SK-N-SH treated with all-trans-retinoic acid at 6 μM for 48 hours (cell line): ENCODE data around the gene MYO7A.

Experiments used
- BACH2 ChIP-seq: fragments of 250-450 bp; sonication (Bioruptor Pico); IDR thresholded peaks from 2 replicates; pipeline ENCODE4 v1.9.0; 2021; ENCODE audit warnings: mild to moderate bottlenecking, borderline replicate concordance
- CREB5 ChIP-seq: fragments of 250-450 bp; sonication (Bioruptor Pico); IDR thresholded peaks from 2 replicates; pipeline ENCODE4 v1.5.1; 2020; ENCODE audit warnings: low read depth, mild to moderate bottlenecking, moderate library complexity
- ESRRG ChIP-seq: fragments of 250-450 bp; sonication (Bioruptor Pico); IDR thresholded peaks from 2 replicates; pipeline ENCODE4 v1.6.1; 2021; ENCODE audit warnings: mild to moderate bottlenecking
- ISL1 ChIP-seq: fragments of 250-450 bp; sonication (Bioruptor Pico); IDR thresholded peaks from 2 replicates; pipeline ENCODE4 v2.1.2; 2022; ENCODE audit warnings: mild to moderate bottlenecking, moderate library complexity
- OSR1 ChIP-seq: fragments of 250-450 bp; sonication (Bioruptor Pico); IDR thresholded peaks from 2 replicates; pipeline ENCODE4 v1.8.0; 2022; ENCODE audit warnings: moderate library complexity, mild to moderate bottlenecking, inconsistent platforms
- SNAI2 ChIP-seq: fragments of 250-450 bp; sonication (Bioruptor Pico); IDR thresholded peaks from 2 replicates; pipeline ENCODE4 v1.5.0; 2020; ENCODE audit warnings: mild to moderate bottlenecking, moderate library complexity
- TSHZ2 ChIP-seq: fragments of 250-450 bp; sonication (Bioruptor Pico); IDR thresholded peaks from 2 replicates; pipeline ENCODE4 v1.5.0; 2020; ENCODE audit warnings: mild to moderate bottlenecking, moderate library complexity
- ZNF565 ChIP-seq: fragments of 450-650 bp; formaldehyde crosslinking; conservative IDR thresholded peaks from 2 replicates; pipeline ENCODE4 v1.5.0; 2020; ENCODE audit warnings: low read depth, mild to moderate bottlenecking, moderate library complexity
- TF ChIP-seq, protein P1 (sequence below): fragments of 250-450 bp; sonication (Bioruptor Pico); IDR thresholded peaks from 2 replicates; pipeline ENCODE4 v1.8.0; 2020; ENCODE audit warnings: mild to moderate bottlenecking, moderate library complexity, borderline replicate concordance

DNA sequence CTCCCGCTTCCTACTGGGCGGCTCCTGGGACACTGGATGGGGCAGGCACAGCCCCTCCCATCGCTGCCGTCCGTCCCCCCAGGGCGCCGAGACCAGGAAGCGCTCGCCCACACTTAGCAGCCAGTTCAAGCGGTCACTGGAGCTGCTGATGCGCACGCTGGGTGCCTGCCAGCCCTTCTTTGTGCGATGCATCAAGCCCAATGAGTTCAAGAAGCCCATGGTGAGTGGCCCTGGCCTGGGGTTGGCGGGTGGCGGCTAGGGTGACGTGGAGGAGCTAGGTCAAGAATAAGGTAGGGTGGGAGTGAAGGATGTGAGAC is 44.6 kb downstream of the MYO7A start:
- TF ChIP-seq OSR1 (CRISPR knock-in tag) = no peak
- no peak for TF ChIP-seq ESRRG (CRISPR knock-in tag)
- no peak for TF ChIP-seq SNAI2 (CRISPR knock-in tag)
- TF ChIP-seq ZNF565 (CRISPR knock-in tag) = no peak
- TF ChIP-seq, protein P1, sequence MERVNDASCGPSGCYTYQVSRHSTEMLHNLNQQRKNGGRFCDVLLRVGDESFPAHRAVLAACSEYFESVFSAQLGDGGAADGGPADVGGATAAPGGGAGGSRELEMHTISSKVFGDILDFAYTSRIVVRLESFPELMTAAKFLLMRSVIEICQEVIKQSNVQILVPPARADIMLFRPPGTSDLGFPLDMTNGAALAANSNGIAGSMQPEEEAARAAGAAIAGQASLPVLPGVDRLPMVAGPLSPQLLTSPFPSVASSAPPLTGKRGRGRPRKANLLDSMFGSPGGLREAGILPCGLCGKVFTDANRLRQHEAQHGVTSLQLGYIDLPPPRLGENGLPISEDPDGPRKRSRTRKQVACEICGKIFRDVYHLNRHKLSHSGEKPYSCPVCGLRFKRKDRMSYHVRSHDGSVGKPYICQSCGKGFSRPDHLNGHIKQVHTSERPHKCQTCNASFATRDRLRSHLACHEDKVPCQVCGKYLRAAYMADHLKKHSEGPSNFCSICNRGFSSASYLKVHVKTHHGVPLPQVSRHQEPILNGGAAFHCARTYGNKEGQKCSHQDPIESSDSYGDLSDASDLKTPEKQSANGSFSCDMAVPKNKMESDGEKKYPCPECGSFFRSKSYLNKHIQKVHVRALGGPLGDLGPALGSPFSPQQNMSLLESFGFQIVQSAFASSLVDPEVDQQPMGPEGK (CRISPR knock-in tag) = no peak
- TF ChIP-seq ISL1 = no peak
- TF ChIP-seq TSHZ2 (CRISPR knock-in tag) = no peak
- no peak for TF ChIP-seq BACH2 (CRISPR knock-in tag)
- TF ChIP-seq CREB5 (CRISPR knock-in tag) = no peak
